Nephron (organoid): ENCODE measurements around the gene DENND6B.
A peak's percentile ranks its signal among the peaks of the same experiment; 100 is the strongest.

Experiments
- H3K27ac Mint-ChIP-seq, 3 experiments: 2 replicates each; pipeline ENCODE4 v1.8.0; 2020; ENCODE audit warnings: mixed read lengths in 3 of 3, mild to moderate bottlenecking in 2 of 3, moderate library complexity in 1 of 3
- H3K27me3 Mint-ChIP-seq: 2 replicates; pipeline ENCODE4 v1.8.0; 2021; ENCODE audit warnings: low read depth, mild to moderate bottlenecking, moderate library complexity, mixed read lengths
- H3K36me3 Mint-ChIP-seq: 2 replicates; pipeline ENCODE4 v1.8.0; 2020; ENCODE audit warnings: low read depth, mixed read lengths
- H3K4me1 Mint-ChIP-seq: 2 replicates; pipeline ENCODE4 v1.8.0; 2020; ENCODE audit warnings: mixed read lengths
- H3K4me3 Mint-ChIP-seq, 3 experiments: 2 replicates each; pipeline ENCODE4 v1.8.0; 2020; ENCODE audit warnings: mild to moderate bottlenecking in 3 of 3, mixed read lengths in 3 of 3, moderate library complexity in 2 of 3
- H3K9me3 Mint-ChIP-seq: 2 replicates; pipeline ENCODE4 v1.8.0; 2020; ENCODE audit warnings: mixed read lengths
- CTCF ChIP-seq, 3 experiments: fragments of 200-600 bp; sonication (generic); IDR thresholded peaks; one replicate each; pipeline ENCODE4 v1.5.0; 2021; ENCODE audit warnings: antibody characterized with exemption in 3 of 3; ENCODE audit not compliant: unreplicated experiment in 3 of 3

DENND6B gene

GRCh38 chr22:50294319-50294656, 32.5 kb downstream of the DENND6B start:
- Mint-ChIP-seq H3K27ac (peak overlapping the region; percentile 55 to 82 (median 70)), H3K9me3 (no peaks in the 10 kb centered on the region), H3K36me3 (peaks cover 4% of the 10 kb centered on the region), H3K4me3 (peak overlapping the region; percentile 34 to 59 (median 39)), H3K4me1 (peaks cover 19% of the 10 kb centered on the region), H3K27me3 (no peaks in the 10 kb centered on the region)
- no peak for TF ChIP-seq CTCF (IDR thresholded peaks at IDR 0.05; ENCODE audit: unreplicated experiment in 3 of 3)

GRCh38 chr22:50293441-50294318, 33.1 kb downstream of the DENND6B start:
- H3K27ac Mint-ChIP-seq: peak overlapping the region; percentile 55 to 82 (median 70)
- no peaks in the 10 kb centered on the region for H3K9me3 Mint-ChIP-seq
- peak overlapping the region in 1 of 3 experiments; percentile 51 for H3K4me3 Mint-ChIP-seq
- TF ChIP-seq CTCF (IDR thresholded peaks at IDR 0.05; ENCODE audit: unreplicated experiment in 3 of 3): no peak
- H3K27me3 Mint-ChIP-seq: no peaks in the 10 kb centered on the region
- peaks cover 19% of the 10 kb centered on the region for H3K4me1 Mint-ChIP-seq
- peaks cover 4% of the 10 kb centered on the region for H3K36me3 Mint-ChIP-seq

GRCh38 chr22:50292643-50293440, 34.0 kb downstream of the DENND6B start:
- Mint-ChIP-seq H3K27ac (peak overlapping the region; percentile 55 to 72 (median 66)), H3K9me3 (no peaks in the 10 kb centered on the region), H3K4me1 (peaks cover 19% of the 10 kb centered on the region), H3K4me3 (peak overlapping the region; percentile 45 to 66 (median 65)), H3K27me3 (no peaks in the 10 kb centered on the region), H3K36me3 (peaks cover 10% of the 10 kb centered on the region)
- TF ChIP-seq CTCF (IDR thresholded peaks at IDR 0.05; ENCODE audit: unreplicated experiment in 3 of 3): no peak

- H3K9me3 Mint-ChIP-seq: no peaks in the 10 kb centered on the region
- peaks cover 10% of the 10 kb centered on the region for H3K36me3 Mint-ChIP-seq
- TF ChIP-seq CTCF (IDR thresholded peaks at IDR 0.05; ENCODE audit: unreplicated experiment in 3 of 3): no peak
- no peak overlapping the region for H3K27ac Mint-ChIP-seq
- H3K27me3 Mint-ChIP-seq: no peaks in the 10 kb centered on the region
- peaks cover 7% of the 10 kb centered on the region for H3K4me1 Mint-ChIP-seq
- H3K4me3 Mint-ChIP-seq: no peak overlapping the region
Measured at GRCh38 chr22:50289942-50290630, 36.7 kb downstream of the DENND6B start.

- no peaks in the 10 kb centered on the region for H3K27me3 Mint-ChIP-seq
- no peak for TF ChIP-seq CTCF (IDR thresholded peaks at IDR 0.05; ENCODE audit: unreplicated experiment in 3 of 3)
- H3K36me3 Mint-ChIP-seq: peaks cover 10% of the 10 kb centered on the region
- H3K9me3 Mint-ChIP-seq: no peaks in the 10 kb centered on the region
- no peak overlapping the region for H3K4me3 Mint-ChIP-seq
- no peak overlapping the region for H3K27ac Mint-ChIP-seq
- peaks cover 7% of the 10 kb centered on the region for H3K4me1 Mint-ChIP-seq
Measured at GRCh38 chr22:50289151-50289941, 37.5 kb downstream of the DENND6B start.
